NCI-H2081 (cell line): ENCODE results near the gene F2RL1.
A peak's percentile ranks its signal among the peaks of the same experiment; 100 is the strongest.
"Not testable (repeated sequence)": the region's sequence is repeated elsewhere in the genome, so short reads cannot be mapped to it uniquely, and the experiment has no call there.

Experiments
- DNase-seq, 2 experiments: peaks; one replicate each; lab custom pipeline; 2025; lab: John Stamatoyannopoulos, UW

Gene F2RL1

GRCh38 chr5:76849419-76850291, 30.8 kb downstream of the F2RL1 start, which contains the start of gene S100Z:
TSS of gene S100Z (plus strand) at chr5:76850014. CDS start at chr5:76875360, 25,346 bp downstream.
- no peak for DNase-seq

GRCh38 chr5:76850543-76851145, 31.8 kb downstream of the F2RL1 start:
- DNase-seq, result no peak

- DNase-seq, result no peak
These were observed 33.0 kb downstream of the F2RL1 start for GRCh38 chr5:76851728-76852369.

GRCh38 chr5:76852772-76853171, 33.9 kb downstream of the F2RL1 start:
- no peak for DNase-seq

GRCh38 chr5:76853741-76854140, 34.9 kb downstream of the F2RL1 start:
- DNase-seq, result not testable (repeated sequence)

- DNase-seq, result no peak
These were observed 35.8 kb downstream of the F2RL1 start for GRCh38 chr5:76854644-76855043.

GRCh38 chr5:76855501-76855900, 36.7 kb downstream of the F2RL1 start:
- not testable (repeated sequence) for DNase-seq

- DNase-seq, result no peak
These were observed 37.1 kb downstream of the F2RL1 start for GRCh38 chr5:76855961-76856360.

GRCh38 chr5:76856800-76857199, 38.0 kb downstream of the F2RL1 start:
- DNase-seq, result not testable (repeated sequence)

- no peak for DNase-seq
These were observed 40.9 kb downstream of the F2RL1 start for GRCh38 chr5:76859591-76860247.

GRCh38 chr5:76861612-76862011, 42.8 kb downstream of the F2RL1 start:
- no peak for DNase-seq

GRCh38 chr5:76863001-76863400, 44.2 kb downstream of the F2RL1 start:
- no peak for DNase-seq

- no peak for DNase-seq
These were observed 47.7 kb downstream of the F2RL1 start for GRCh38 chr5:76866503-76866902.

GRCh38 chr5:76867038-76867437, 48.2 kb downstream of the F2RL1 start:
- no peak for DNase-seq

- DNase-seq, result peak; percentile 58 to 66
These were observed 49.2 kb downstream of the F2RL1 start for GRCh38 chr5:76867827-76868693.

- no peak for DNase-seq
These were observed 51.2 kb downstream of the F2RL1 start for GRCh38 chr5:76870046-76870445.

GRCh38 chr5:76874088-76874581, 55.3 kb downstream of the F2RL1 start:
- DNase-seq, result peak; percentile 14 to 67
